Measurements from ENCODE around the gene TSPAN15.

- no peak for TF ChIP-seq POLR2AphosphoS5 (IDR thresholded peaks at IDR 0.05)
- TF ChIP-seq, protein P1, sequence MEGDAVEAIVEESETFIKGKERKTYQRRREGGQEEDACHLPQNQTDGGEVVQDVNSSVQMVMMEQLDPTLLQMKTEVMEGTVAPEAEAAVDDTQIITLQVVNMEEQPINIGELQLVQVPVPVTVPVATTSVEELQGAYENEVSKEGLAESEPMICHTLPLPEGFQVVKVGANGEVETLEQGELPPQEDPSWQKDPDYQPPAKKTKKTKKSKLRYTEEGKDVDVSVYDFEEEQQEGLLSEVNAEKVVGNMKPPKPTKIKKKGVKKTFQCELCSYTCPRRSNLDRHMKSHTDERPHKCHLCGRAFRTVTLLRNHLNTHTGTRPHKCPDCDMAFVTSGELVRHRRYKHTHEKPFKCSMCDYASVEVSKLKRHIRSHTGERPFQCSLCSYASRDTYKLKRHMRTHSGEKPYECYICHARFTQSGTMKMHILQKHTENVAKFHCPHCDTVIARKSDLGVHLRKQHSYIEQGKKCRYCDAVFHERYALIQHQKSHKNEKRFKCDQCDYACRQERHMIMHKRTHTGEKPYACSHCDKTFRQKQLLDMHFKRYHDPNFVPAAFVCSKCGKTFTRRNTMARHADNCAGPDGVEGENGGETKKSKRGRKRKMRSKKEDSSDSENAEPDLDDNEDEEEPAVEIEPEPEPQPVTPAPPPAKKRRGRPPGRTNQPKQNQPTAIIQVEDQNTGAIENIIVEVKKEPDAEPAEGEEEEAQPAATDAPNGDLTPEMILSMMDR (IDR thresholded peaks at IDR 0.05) = no peak
Observed at GRCh38 chr10:69475433-69475830, 24.2 kb downstream of the TSPAN15 start.
